Activated naive CD8-positive, alpha-beta T cell treated with anti-CD3 and anti-CD28 coated beads, Interleukin-2, amount 10 ng/mL, durations not matched to agents 7 days and 5 days (primary cell): ENCODE measurements around the gene DLG2. TPM values are rescaled to one million over a fixed set of nuclear protein-coding genes. Genes with fewer than 3 reads are reported as not detected.
A peak's percentile ranks its signal among the peaks of the same experiment; 100 is the strongest.

Experiments used
- ATAC-seq: fragments of 150-1000 bp; cut with Tn5 transposase; one replicate; pipeline ENCODE4 v1.10.0; 2021; ENCODE audit warnings: low read depth, moderate library complexity
- POLR2A ChIA-PET: fragments of 350-600 bp; sonication (Branson Sonifier 250); formaldehyde crosslinking; loops from one replicate; lab custom pipeline; 2021; ENCODE audit warnings: antibody characterized with exemption; lab: Charles Lee
- DNase-seq: peaks from one replicate; pipeline ENCODE4 v3.0.0; 2021
- H3K27ac Mint-ChIP-seq: one replicate; pipeline ENCODE4 v1.8.0; 2022; ENCODE audit warnings: mild to moderate bottlenecking, mixed read lengths
- H3K27me3 Mint-ChIP-seq: one replicate; pipeline ENCODE4 v1.8.0; 2022; ENCODE audit warnings: mild to moderate bottlenecking, moderate library complexity, mixed read lengths
- H3K36me3 Mint-ChIP-seq: one replicate; pipeline ENCODE4 v1.8.0; 2021; ENCODE audit warnings: mild to moderate bottlenecking, mixed read lengths
- H3K4me1 Mint-ChIP-seq: one replicate; pipeline ENCODE4 v1.8.0; 2021; ENCODE audit warnings: mixed read lengths
- H3K4me3 Mint-ChIP-seq: one replicate; pipeline ENCODE4 v1.8.0; 2022; ENCODE audit warnings: mild to moderate bottlenecking, moderate library complexity, mixed read lengths
- H3K9me3 Mint-ChIP-seq: one replicate; pipeline ENCODE4 v1.8.0; 2021; ENCODE audit warnings: mixed read lengths
- total RNA-seq, 2 experiments: library from RNA; stranded (reverse); gene quantifications; one replicate each; pipeline ENCODE4 v1.2.3, GENCODE V29; 2021

The DLG2 gene
- total RNA-seq, 2 experiments from 2014 or later = 2.6 to 3.4 TPM

- DNase-seq (no peak), ATAC-seq (no peak)
- Mint-ChIP-seq H3K36me3 (no peaks in the 10 kb centered on the region), H3K4me3 (no peak overlapping the region), H3K27ac (no peak overlapping the region), H3K27me3 (no peaks in the 10 kb centered on the region), H3K9me3 (no peaks in the 10 kb centered on the region), H3K4me1 (no peaks in the 10 kb centered on the region)
- POLR2A ChIA-PET = no interaction called here
These were observed 2149.4 kb downstream of the DLG2 start for GRCh38 chr11:83477772-83478171.

GRCh38 chr11:83475760-83476159 lies 2151.4 kb downstream of the DLG2 start:
- no peaks in the 10 kb centered on the region for H3K9me3 Mint-ChIP-seq
- no peaks in the 10 kb centered on the region for H3K4me1 Mint-ChIP-seq
- POLR2A ChIA-PET = no interaction called here
- H3K27me3 Mint-ChIP-seq = no peaks in the 10 kb centered on the region
- no peak overlapping the region for H3K27ac Mint-ChIP-seq
- ATAC-seq (no peak), DNase-seq (no peak)
- no peak overlapping the region for H3K4me3 Mint-ChIP-seq
- no peaks in the 10 kb centered on the region for H3K36me3 Mint-ChIP-seq

- Mint-ChIP-seq H3K36me3 (no peaks in the 10 kb centered on the region), H3K4me1 (no peaks in the 10 kb centered on the region)
These were observed 2153.4 kb downstream of the DLG2 start for GRCh38 chr11:83473743-83474142.

GRCh38 chr11:83472806-83473205 lies 2154.3 kb downstream of the DLG2 start:
- ATAC-seq = no peak
- no peaks in the 10 kb centered on the region for H3K9me3 Mint-ChIP-seq
- H3K27ac Mint-ChIP-seq = no peak overlapping the region

More at GRCh38 chr11:83473743-83474142, 2153.4 kb downstream of the DLG2 start:
- Mint-ChIP-seq H3K27me3 (peaks cover 3% of the 10 kb centered on the region), H3K4me3 (no peak overlapping the region), H3K9me3 (no peaks in the 10 kb centered on the region), H3K27ac (no peak overlapping the region)
- ATAC-seq = no peak
- DNase-seq = no peak
- POLR2A ChIA-PET = no interaction called here

GRCh38 chr11:83471831-83472727 lies 2155.1 kb downstream of the DLG2 start:
- POLR2A ChIA-PET = no interaction called here
- no peak for ATAC-seq
- Mint-ChIP-seq H3K9me3 (no peaks in the 10 kb centered on the region), H3K4me3 (peak overlapping the region; percentile 36), H3K36me3 (no peaks in the 10 kb centered on the region), H3K4me1 (no peaks in the 10 kb centered on the region), H3K27me3 (peaks cover 3% of the 10 kb centered on the region), H3K27ac (no peak overlapping the region)
- no peak for DNase-seq

More at GRCh38 chr11:83472806-83473205, 2154.3 kb downstream of the DLG2 start:
- Mint-ChIP-seq H3K4me1 (no peaks in the 10 kb centered on the region), H3K27me3 (peaks cover 3% of the 10 kb centered on the region), H3K36me3 (no peaks in the 10 kb centered on the region), H3K4me3 (peak overlapping the region; percentile 36)
- POLR2A ChIA-PET = no interaction called here
- DNase-seq = no peak

- peaks cover 3% of the 10 kb centered on the region for H3K27me3 Mint-ChIP-seq
- POLR2A ChIA-PET = no interaction called here
- H3K4me1 Mint-ChIP-seq = no peaks in the 10 kb centered on the region
- no peaks in the 10 kb centered on the region for H3K36me3 Mint-ChIP-seq
- H3K4me3 Mint-ChIP-seq = no peak overlapping the region
- no peaks in the 10 kb centered on the region for H3K9me3 Mint-ChIP-seq
- H3K27ac Mint-ChIP-seq = no peak overlapping the region
- no peak for DNase-seq
- no peak for ATAC-seq
These were observed 2159.3 kb downstream of the DLG2 start for GRCh38 chr11:83467837-83468236.

- ATAC-seq = no peak
- Mint-ChIP-seq H3K27me3 (peaks cover 3% of the 10 kb centered on the region), H3K36me3 (no peaks in the 10 kb centered on the region), H3K27ac (no peak overlapping the region), H3K4me1 (no peaks in the 10 kb centered on the region), H3K4me3 (no peak overlapping the region), H3K9me3 (no peaks in the 10 kb centered on the region)
- DNase-seq = no peak
- POLR2A ChIA-PET = no interaction called here
These were observed 2162.8 kb downstream of the DLG2 start for GRCh38 chr11:83464160-83464944.

- Mint-ChIP-seq H3K4me1 (no peaks in the 10 kb centered on the region), H3K27me3 (peaks cover 3% of the 10 kb centered on the region), H3K36me3 (no peaks in the 10 kb centered on the region), H3K4me3 (no peak overlapping the region), H3K27ac (no peak overlapping the region), H3K9me3 (no peaks in the 10 kb centered on the region)
- ATAC-seq (no peak), DNase-seq (no peak)
- POLR2A ChIA-PET = no interaction called here
These were observed 2167.3 kb downstream of the DLG2 start for GRCh38 chr11:83459798-83460197.

GRCh38 chr11:83456566-83456965 lies 2170.6 kb downstream of the DLG2 start:
- ATAC-seq = no peak
- H3K27me3 Mint-ChIP-seq = peaks cover 3% of the 10 kb centered on the region

GRCh38 chr11:83456075-83456474 lies 2171.1 kb downstream of the DLG2 start:
- H3K27ac Mint-ChIP-seq = no peak overlapping the region
- no peak for ATAC-seq
- no peaks in the 10 kb centered on the region for H3K36me3 Mint-ChIP-seq
- POLR2A ChIA-PET = no interaction called here
- no peak overlapping the region for H3K4me3 Mint-ChIP-seq
- H3K27me3 Mint-ChIP-seq = peaks cover 3% of the 10 kb centered on the region
- no peaks in the 10 kb centered on the region for H3K4me1 Mint-ChIP-seq
- DNase-seq = no peak
- no peaks in the 10 kb centered on the region for H3K9me3 Mint-ChIP-seq

More at GRCh38 chr11:83456566-83456965, 2170.6 kb downstream of the DLG2 start:
- no peak for DNase-seq
- no peak overlapping the region for H3K4me3 Mint-ChIP-seq
- POLR2A ChIA-PET = no interaction called here
- H3K4me1 Mint-ChIP-seq = no peaks in the 10 kb centered on the region
- H3K9me3 Mint-ChIP-seq = no peaks in the 10 kb centered on the region
- H3K36me3 Mint-ChIP-seq = no peaks in the 10 kb centered on the region
- no peak overlapping the region for H3K27ac Mint-ChIP-seq

- ATAC-seq (no peak), DNase-seq (no peak)
- no peaks in the 10 kb centered on the region for H3K9me3 Mint-ChIP-seq
- no peaks in the 10 kb centered on the region for H3K36me3 Mint-ChIP-seq
- H3K27me3 Mint-ChIP-seq = peaks cover 3% of the 10 kb centered on the region
- no peak overlapping the region for H3K4me3 Mint-ChIP-seq
- no peaks in the 10 kb centered on the region for H3K4me1 Mint-ChIP-seq
- POLR2A ChIA-PET = no interaction called here
- H3K27ac Mint-ChIP-seq = no peak overlapping the region
These were observed 2171.8 kb downstream of the DLG2 start for GRCh38 chr11:83455356-83455755.

- no peak overlapping the region for H3K27ac Mint-ChIP-seq
- H3K9me3 Mint-ChIP-seq = no peaks in the 10 kb centered on the region
- POLR2A ChIA-PET = no interaction called here
- no peak for ATAC-seq
- H3K4me1 Mint-ChIP-seq = no peaks in the 10 kb centered on the region
- H3K36me3 Mint-ChIP-seq = no peaks in the 10 kb centered on the region
- H3K27me3 Mint-ChIP-seq = peaks cover 3% of the 10 kb centered on the region
- no peak overlapping the region for H3K4me3 Mint-ChIP-seq
- no peak for DNase-seq
These were observed 2172.5 kb downstream of the DLG2 start for GRCh38 chr11:83454674-83455073.

- Mint-ChIP-seq H3K27me3 (peaks cover 2% of the 10 kb centered on the region), H3K27ac (no peak overlapping the region), H3K9me3 (no peaks in the 10 kb centered on the region), H3K4me3 (no peak overlapping the region), H3K36me3 (no peaks in the 10 kb centered on the region), H3K4me1 (no peaks in the 10 kb centered on the region)
- POLR2A ChIA-PET = no interaction called here
- ATAC-seq (no peak), DNase-seq (no peak)
These were observed 2177.7 kb downstream of the DLG2 start for GRCh38 chr11:83449338-83449913.
